Occipital lobe (tissue), 2 donors: Measurements from ENCODE around the gene IL10RA. TPM values are rescaled to one million over a fixed set of nuclear protein-coding genes. Genes with fewer than 3 reads are reported as not detected.
A peak's percentile ranks its signal among the peaks of the same experiment; 100 is the strongest.
"Not testable (repeated sequence)": the region's sequence is repeated elsewhere in the genome, so short reads cannot be mapped to it uniquely, and the experiment has no call there.

Source experiments
- DNase-seq: peaks from one replicate; lab custom pipeline; 2025; lab: John Stamatoyannopoulos, UW
- total RNA-seq: library from RNA; depleted of rRNA; stranded (reverse); fragments of >200 nt; gene quantifications from one replicate; pipeline ENCODE4 v1.2.3, GENCODE V29; 2014

Gene IL10RA
- total RNA-seq, 1 donor from 2014 or later: 6.7 TPM

DNA sequence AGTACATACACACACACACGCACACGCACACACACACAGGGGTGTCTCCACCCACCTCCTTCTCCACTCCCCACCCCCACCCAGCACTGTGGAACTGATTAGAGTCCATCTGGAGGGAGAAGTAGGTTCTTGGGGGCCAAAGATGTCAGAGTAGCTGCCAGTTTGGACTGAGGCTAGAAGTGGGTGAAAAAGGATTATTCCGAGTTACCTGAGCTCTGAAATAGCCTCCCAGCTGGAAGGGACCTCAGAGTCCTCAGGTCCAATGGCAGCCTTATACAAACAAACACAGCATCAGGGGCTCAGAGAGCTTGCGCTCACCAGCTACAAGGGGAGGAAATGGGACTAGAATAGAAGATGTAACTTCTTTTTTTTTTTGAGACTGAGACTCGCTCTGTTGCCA, 20.8 kb downstream of the IL10RA start:
- no peak for DNase-seq

- DNase-seq: not testable (repeated sequence)
These were observed 21.5 kb downstream of the IL10RA start for GRCh38 chr11:118007563-118008270.

- DNase-seq: no peak
These were observed 22.2 kb downstream of the IL10RA start for GRCh38 chr11:118008271-118008911.

DNA sequence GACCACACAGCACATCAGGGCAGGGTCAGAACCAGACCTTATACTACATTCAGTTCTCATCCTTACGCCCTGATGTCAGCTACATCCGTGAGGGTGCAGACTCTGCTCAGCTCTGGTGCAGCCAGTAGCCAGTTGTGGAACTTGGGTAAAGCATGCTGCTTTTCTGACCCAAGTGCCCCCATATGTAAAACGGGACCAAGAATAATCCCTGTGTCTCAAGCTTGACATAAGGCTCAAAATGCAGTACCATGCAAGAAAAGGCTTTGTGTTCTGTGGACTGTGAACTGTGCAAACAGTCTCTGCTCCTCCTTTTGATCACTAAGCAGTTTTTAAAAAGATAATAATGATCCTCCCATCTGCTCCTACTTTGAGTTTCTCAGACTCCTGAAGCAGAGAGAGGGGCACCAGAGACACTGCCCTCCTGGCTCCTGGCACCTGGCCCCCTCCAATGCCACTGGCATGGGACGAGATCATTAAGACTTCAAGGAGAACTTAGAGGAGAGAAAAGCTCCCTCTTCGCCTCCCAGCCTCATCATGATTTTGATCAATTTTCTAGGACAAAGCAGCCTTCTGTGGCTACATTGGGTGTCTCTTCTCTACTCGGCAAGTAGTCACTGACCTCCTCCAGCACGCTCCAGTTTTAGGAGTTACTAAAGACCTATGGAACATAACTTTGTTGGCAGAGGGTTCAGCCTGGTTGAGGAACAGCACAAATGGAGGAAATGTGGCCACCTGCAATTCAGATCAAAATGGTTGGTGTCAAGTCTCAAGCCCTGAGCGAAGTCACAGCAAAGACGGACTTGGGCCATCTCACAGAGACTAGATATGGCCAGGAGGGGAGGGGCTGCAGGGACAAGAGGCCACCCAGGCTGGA, 23.9 kb downstream of the IL10RA start:
- no peak for DNase-seq

DNA sequence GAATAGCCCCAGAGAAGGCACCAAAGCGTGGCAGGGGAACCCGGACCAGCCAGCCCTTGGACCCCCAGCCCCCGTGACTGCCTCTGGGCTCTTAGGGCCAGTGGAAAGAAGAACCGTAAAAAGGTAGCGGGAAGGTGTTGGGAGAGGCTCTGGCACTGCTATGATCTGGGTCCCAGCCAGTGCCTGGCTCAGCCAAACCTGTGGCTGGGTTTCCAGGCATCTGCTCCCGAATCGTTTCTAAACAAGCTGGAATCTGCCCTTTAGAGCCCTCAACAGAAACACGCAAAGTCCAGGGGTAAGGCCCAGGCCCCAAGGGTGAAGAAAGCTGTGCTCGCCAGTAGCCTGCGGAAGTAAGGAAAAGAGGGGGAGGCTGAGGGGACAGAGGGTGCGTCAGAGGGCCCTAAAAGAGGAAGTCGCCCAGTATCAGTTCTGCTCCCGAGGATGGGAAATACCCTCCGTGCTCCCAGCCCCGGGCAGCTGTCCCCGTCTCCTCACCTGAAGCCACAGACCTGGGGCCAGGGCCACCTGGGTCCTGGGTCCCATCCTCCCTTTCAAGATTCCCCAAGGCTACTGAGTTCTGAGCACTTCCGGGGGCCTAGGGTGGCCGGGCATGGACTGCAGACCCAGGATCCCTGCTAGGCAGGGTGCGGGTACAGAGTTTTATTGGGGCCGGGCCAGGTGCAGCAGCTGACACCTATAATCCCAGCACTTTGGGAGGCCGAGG, 24.7 kb downstream of the IL10RA start:
- no peak for DNase-seq

DNA sequence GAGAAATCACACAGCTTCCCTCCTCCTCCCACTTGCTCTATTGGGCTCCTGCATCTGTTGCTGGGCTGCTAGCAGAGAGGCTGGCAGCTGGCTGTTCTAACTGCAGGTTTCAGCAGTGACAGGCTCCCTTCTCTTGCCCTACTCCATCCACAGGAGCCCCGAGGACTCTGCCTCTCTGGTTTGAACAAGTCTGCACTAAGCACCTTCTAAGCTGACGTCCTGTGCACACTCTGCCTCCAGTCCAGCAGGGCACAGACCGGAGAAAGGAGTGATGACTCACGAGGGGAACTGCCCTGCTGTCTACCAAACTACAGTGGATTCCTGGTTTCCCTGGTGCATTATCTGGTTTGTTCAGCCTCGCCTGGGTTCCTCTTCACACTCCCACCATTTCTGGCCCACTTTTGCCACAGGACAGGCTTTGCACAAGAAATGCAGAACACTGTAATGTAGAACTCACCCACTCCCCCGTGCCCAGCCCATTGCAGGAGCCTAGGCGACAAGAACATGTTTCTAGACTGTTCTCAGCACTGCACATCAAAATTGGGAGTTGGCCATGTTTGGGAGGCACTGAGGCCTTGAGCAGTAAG, 26.0 kb downstream of the IL10RA start:
- DNase-seq: peak; percentile 27

GRCh38 chr11:118014022-118014421, 27.8 kb downstream of the IL10RA start:
- no peak for DNase-seq

GRCh38 chr11:118015385-118015841, 29.2 kb downstream of the IL10RA start:
- DNase-seq: no peak

DNA sequence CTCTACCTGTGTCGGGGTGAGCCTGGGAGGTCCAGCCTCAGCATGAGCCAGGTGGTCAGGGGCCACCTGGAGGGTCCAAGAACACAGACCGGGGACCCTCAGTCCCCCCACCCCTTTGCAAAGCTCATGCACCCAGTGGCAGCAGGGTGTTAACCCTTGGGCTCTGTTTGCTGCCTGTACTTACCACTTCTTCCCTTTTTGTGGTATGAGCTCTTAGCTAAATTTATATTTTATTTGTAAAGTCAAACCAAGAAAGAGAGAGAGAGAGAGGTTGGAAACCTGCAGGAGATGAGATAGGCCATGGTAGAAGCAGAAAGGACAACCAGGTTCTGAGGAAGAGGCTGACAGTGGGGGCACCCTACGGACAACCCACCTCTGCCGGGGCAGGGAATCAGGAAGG, 29.9 kb downstream of the IL10RA start:
- DNase-seq: no peak

- DNase-seq: no peak
These were observed 30.9 kb downstream of the IL10RA start for GRCh38 chr11:118017111-118017510.

DNA sequence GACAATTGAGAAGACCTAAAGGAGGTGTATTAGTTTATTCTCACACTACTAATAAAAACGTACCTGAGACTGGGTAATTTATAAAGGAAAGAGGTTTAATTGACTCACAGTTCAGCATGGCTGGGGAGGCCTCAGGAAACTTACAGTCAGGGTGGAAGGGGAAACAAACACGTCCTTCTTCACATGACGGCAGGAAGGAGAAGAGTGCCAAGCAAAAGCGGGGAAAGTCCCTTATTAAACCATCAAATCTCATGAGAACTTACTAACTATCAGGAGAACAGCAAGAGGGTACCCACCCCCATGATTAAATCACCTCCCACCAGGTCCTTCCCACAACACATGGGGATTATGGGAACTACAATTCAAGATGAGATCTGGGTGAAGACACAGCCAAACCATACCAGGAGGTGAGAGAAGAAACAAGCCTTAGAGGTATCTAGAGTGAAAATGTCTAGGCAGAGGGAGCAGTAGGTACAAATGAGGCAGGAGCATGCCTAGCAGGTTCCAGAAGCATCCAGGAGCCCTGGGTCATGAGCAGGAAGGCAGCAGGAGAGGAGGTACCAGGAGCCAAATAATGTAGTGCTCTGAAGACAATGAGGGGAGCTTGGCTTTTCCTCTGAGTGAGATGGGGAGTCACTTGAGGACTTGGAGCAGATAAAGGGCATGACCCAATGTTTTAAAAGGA, 31.6 kb downstream of the IL10RA start:
- no peak for DNase-seq

DNA sequence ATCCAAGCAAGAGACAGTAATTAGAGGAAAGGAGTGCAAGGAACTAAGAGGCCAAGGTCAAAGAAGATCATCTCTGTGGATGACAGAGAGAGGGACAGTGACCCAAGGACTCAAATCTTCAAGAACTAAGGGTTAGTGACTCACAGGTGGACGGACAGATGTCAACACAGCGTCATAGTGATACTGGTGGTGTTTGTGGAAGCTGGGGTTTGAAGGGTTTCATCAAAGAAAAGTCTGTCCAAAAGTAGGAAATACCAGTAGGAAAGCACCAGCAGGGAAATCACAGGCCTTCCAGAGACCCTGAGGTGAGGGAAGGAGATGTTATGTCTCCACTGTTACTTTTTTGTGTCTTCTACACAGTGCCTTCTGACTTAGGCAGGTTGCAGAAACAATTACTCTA, 32.2 kb downstream of the IL10RA start:
- DNase-seq: no peak

GRCh38 chr11:118021146-118021545, 35.0 kb downstream of the IL10RA start:
- no peak for DNase-seq

GRCh38 chr11:118027694-118028093, 41.5 kb downstream of the IL10RA start:
- no peak for DNase-seq

DNA sequence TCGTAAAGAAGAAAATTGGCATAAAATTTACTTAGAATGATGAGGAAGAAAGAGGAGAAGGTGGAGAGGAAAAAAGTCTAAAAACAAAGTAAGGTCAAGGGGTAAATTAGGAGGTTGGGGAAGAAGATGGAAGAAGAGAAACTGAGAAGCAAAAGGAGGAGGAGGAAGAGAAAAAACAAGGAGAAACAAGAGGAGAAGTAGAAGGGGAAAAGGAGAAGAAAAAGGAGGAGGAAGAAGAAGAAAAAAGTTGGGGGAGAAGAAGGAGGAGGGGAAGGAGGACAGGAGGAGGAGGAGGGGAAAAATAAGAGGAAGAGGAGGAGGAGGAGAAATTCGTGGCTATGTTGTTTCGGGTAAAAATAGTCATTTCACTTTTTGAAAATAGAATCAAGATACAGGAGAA, 42.4 kb downstream of the IL10RA start:
- no peak for DNase-seq

GRCh38 chr11:118033443-118033842, 47.2 kb downstream of the IL10RA start:
- no peak for DNase-seq

- DNase-seq: no peak
These were observed 55.9 kb downstream of the IL10RA start for GRCh38 chr11:118042141-118042540.

DNA sequence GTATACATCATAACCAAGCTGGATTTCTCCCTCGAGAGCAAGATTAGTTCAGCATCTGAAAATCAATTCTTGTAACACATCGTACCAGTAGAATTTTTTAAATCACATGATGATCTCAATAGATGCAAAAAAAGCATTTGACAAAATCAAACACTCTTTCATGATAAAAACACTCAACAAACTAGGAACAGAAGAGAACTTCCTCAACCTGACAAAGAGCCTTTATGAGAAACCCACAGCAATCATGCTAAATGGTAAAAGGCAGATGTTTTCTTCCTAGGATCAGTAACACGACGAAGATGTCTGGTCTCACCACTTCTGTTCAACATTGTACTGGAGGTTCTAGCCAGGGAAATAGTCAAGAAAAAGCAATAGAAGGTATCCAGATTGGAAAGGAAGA, 56.6 kb downstream of the IL10RA start:
- DNase-seq: no peak

- DNase-seq: no peak
These were observed 59.0 kb downstream of the IL10RA start for GRCh38 chr11:118045191-118045590.
